Measurements from ENCODE around the gene ZNF2.

DNA sequence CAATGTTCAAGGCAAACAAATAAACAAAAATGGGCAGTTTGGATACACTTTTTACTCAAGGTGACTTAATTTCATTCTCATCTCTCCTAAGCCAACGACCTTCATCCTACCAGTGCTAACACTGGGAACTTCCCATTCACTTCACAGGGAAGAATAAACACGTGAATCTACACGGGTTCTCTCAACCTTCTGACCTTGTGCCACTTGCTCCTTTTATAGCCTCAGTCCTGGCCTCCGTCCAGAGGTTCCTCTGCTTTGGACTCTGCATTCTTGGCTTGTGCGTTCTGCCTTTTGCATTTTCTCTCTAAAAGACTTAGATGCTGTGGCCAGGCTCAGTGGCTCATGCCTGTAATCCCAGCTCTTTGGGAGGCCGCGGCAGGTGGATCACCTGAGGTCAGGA, 13.8 kb downstream of the ZNF2 start:
- TF ChIP-seq, protein P1, sequence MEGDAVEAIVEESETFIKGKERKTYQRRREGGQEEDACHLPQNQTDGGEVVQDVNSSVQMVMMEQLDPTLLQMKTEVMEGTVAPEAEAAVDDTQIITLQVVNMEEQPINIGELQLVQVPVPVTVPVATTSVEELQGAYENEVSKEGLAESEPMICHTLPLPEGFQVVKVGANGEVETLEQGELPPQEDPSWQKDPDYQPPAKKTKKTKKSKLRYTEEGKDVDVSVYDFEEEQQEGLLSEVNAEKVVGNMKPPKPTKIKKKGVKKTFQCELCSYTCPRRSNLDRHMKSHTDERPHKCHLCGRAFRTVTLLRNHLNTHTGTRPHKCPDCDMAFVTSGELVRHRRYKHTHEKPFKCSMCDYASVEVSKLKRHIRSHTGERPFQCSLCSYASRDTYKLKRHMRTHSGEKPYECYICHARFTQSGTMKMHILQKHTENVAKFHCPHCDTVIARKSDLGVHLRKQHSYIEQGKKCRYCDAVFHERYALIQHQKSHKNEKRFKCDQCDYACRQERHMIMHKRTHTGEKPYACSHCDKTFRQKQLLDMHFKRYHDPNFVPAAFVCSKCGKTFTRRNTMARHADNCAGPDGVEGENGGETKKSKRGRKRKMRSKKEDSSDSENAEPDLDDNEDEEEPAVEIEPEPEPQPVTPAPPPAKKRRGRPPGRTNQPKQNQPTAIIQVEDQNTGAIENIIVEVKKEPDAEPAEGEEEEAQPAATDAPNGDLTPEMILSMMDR (IDR thresholded peaks at IDR 0.05) = no peak
- no peak for TF ChIP-seq POLR2A (IDR thresholded peaks at IDR 0.05)

Measured in heart left ventricle (tissue), 13 donors.